Hepatocyte (in vitro differentiated cells): Measurements from ENCODE around the gene LBHD1. TPM values are rescaled to one million over a fixed set of nuclear protein-coding genes. Genes with fewer than 3 reads are reported as not detected.
A peak's percentile ranks its signal among the peaks of the same experiment; 100 is the strongest.
"Not testable (repeated sequence)": the region's sequence is repeated elsewhere in the genome, so short reads cannot be mapped to it uniquely, and the experiment has no call there.

ENCODE experiments used
- DNase-seq: peaks from one replicate; pipeline ENCODE4 v3.0.0-alpha.2; 2016; ENCODE audit warnings: low spot score
- H2AFZ ChIP-seq: fragments of 200-600 bp; sonication (generic); 2 replicates; pipeline ENCODE4 v1.6.0; 2016; ENCODE audit warnings: antibody characterized with exemption, mild to moderate bottlenecking
- H3K27ac ChIP-seq: fragments of 200-600 bp; sonication (generic); 2 replicates; pipeline ENCODE4 v1.5.1; 2016; ENCODE audit warnings: mild to moderate bottlenecking
- H3K27me3 ChIP-seq: fragments of 200-600 bp; sonication (generic); 2 replicates; pipeline ENCODE4 v1.6.1; 2016
- H3K36me3 ChIP-seq: fragments of 200-600 bp; sonication (generic); replicated peaks from 2 replicates; pipeline ENCODE4 v1.5.1; 2016; ENCODE audit warnings: low read depth; ENCODE audit not compliant: insufficient read depth
- H3K4me1 ChIP-seq: fragments of 200-600 bp; sonication (generic); 2 replicates; pipeline ENCODE4 v1.5.1; 2016; ENCODE audit warnings: mild to moderate bottlenecking, moderate library complexity; ENCODE audit not compliant: insufficient read depth
- H3K4me2 ChIP-seq: fragments of 200-600 bp; sonication (generic); 2 replicates; pipeline ENCODE4 v1.6.0; 2016
- H3K4me3 ChIP-seq: fragments of 200-600 bp; sonication (generic); 2 replicates; pipeline ENCODE4 v1.5.1; 2016; ENCODE audit warnings: mild to moderate bottlenecking
- H3K79me2 ChIP-seq: fragments of 200-600 bp; sonication (generic); 2 replicates; pipeline ENCODE4 v1.6.0; 2017; ENCODE audit warnings: mild to moderate bottlenecking
- H3K9me2 ChIP-seq: fragments of 200-600 bp; sonication (generic); replicated peaks from 2 replicates; pipeline ENCODE4 v1.6.0; 2017; ENCODE audit warnings: mild to moderate bottlenecking; ENCODE audit not compliant: insufficient read depth
- H3K9me3 ChIP-seq: fragments of 200-600 bp; sonication (generic); 2 replicates; pipeline ENCODE4 v1.5.1; 2016; ENCODE audit warnings: low read depth, mild to moderate bottlenecking
- H4K20me1 ChIP-seq: fragments of 200-600 bp; sonication (generic); 2 replicates; pipeline ENCODE4 v1.6.0; 2016; ENCODE audit warnings: mild to moderate bottlenecking; ENCODE audit not compliant: insufficient read depth, poor library complexity, severe bottlenecking
- CTCF ChIP-seq: fragments of 200-600 bp; sonication (generic); IDR thresholded peaks from 2 replicates; pipeline ENCODE4 v1.5.1; 2016; ENCODE audit warnings: antibody characterized with exemption, mild to moderate bottlenecking; ENCODE audit not compliant: poor library complexity
- EZH2 ChIP-seq: fragments of 200-600 bp; sonication (generic); IDR thresholded peaks from 2 replicates; pipeline ENCODE4 v1.6.1; 2016; ENCODE audit warnings: antibody characterized with exemption, mild to moderate bottlenecking, borderline replicate concordance
- EZH2phosphoT487 ChIP-seq: fragments of 200-600 bp; sonication (generic); IDR thresholded peaks from one replicate; pipeline ENCODE4 v1.6.1; 2018; ENCODE audit warnings: antibody characterized with exemption, mild to moderate bottlenecking, low read depth, moderate library complexity; ENCODE audit not compliant: unreplicated experiment, severe bottlenecking
- WGBS: methylation state at CpG from one replicate; pipeline ENCODE4 v1.1.6; 2016; ENCODE audit warnings: low lambda C conversion rate; ENCODE audit errors: missing lambda C conversion rate; 5-methylcytosine and 5-hydroxymethylcytosine counted together
- polyA plus RNA-seq: library from polyadenylated mRNA; unstranded; fragments of >200 nt; fragmentation: Nextera tagmentation; extraction: Ambion mirVana; gene quantifications from 2 replicates; pipeline ENCODE4 v1.2.1, GENCODE V29; 2016
- total RNA-seq: library from RNA; depleted of rRNA; stranded (reverse); fragments of >200 nt; gene quantifications from 2 replicates; pipeline ENCODE4 v1.2.3, GENCODE V29; 2014

Gene LBHD1
- total and polyA plus RNA-seq, 2 experiments from 2014 or later = 6.5 to 11.2 TPM

DNA sequence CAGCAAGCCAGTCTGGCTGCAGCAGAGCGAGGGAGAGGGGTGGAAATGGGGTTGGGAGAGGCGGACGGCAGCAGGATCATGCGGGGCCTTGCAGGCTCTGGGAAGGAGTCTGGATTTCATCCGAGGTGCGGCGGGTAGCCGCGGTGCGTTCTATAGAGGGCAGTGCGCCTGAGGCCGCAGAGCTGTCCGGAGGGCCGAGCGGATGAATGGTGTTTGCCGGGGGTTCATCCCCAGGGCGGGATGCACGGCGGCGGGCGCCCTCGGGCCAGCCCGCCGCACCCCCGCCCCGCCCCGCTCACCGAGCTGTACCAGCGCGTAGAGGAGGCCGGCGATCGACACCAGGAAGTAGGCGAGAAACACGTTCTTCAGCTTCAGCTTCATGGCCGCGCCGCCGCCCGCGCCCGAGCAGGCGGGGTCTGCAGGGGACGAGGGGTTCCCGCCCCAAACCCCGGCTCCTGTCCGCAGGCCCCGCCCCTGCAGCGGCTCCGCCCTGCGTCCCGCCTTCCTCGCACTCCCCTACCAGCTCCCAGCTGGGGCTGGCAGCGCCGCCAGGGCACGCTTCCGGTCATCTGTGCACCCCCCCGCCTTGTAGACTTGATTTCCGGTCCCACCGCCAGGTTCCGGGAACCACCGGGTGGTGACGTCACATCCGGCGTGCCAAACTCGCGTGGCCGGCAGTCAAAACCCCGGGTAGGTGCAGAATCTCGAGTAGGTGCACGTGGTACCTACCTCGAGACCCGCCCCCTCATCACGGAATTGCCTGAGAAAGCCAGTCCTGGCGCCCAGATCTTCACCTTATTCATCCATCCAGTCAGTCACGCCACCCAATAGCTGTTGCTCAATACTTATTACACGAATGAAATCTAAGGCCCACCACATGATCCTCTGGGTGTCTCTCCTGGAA, 50.2 kb downstream of the LBHD1 start, which contains the start of gene B3GAT3:
Gene B3GAT3 (minus strand): TSS at position 420 of the 904 bp plus-strand sequence. CDS start 39 bp downstream, at position 381.
- H3K4me1 ChIP-seq = peaks cover 11% of the 10 kb centered on the region
- H3K27me3 ChIP-seq = no peaks in the 10 kb centered on the region
- H3K4me2 ChIP-seq = peak within 1 kb of the TSS; percentile 83
- peak within 1 kb of the TSS; percentile 50 for H3K4me3 ChIP-seq
- no peak for TF ChIP-seq EZH2
- no peak for TF ChIP-seq CTCF
- TF ChIP-seq EZH2phosphoT487 = no peak
- H3K9me3 ChIP-seq = no peaks in the 10 kb centered on the region
- H3K9me2 ChIP-seq = no peaks in the 10 kb centered on the region
- H3K36me3 ChIP-seq = no peaks in the 10 kb centered on the region
- no peaks in the 10 kb centered on the region for H4K20me1 ChIP-seq
- H3K79me2 ChIP-seq = peaks cover 29% of the 10 kb centered on the region
- H3K27ac ChIP-seq = peak within 1 kb of the TSS; percentile 92
- DNase-seq = peak; percentile 99
- peak within 1 kb of the TSS; percentile 46 for H2AFZ ChIP-seq
- 5% methylated on average over 55 of the region's 77 CpGs for WGBS

DNA sequence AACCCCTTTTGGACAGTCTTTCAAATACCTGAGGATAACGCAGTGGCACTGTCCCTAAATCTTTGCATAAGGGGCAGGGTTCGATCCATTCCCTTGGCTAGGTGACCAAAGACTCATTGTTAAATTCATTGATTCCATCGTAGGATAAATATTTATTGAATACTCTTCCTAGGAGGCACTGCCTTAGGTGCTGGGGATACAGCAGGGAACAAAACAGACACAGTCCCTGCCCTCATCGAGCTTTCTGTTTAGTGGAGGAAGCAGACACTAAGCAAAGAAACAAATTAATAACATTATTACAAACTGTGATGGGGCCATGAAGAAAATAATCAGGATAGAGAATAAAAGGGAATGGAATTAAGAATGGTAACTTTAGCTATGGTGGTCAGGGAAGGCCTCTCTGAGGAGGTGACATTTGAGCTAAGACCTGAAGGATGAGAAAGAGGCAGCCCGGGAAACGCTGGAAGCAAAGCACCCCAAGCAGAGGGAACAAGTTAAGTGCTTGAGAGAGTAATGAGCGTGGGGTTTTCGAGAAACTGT, 51.0 kb downstream of the LBHD1 start:
- DNase-seq = no peak
- H3K4me2 ChIP-seq = peak overlapping the region; percentile 83
- 42% methylated on average over 8 of the region's 8 CpGs for WGBS

DNA sequence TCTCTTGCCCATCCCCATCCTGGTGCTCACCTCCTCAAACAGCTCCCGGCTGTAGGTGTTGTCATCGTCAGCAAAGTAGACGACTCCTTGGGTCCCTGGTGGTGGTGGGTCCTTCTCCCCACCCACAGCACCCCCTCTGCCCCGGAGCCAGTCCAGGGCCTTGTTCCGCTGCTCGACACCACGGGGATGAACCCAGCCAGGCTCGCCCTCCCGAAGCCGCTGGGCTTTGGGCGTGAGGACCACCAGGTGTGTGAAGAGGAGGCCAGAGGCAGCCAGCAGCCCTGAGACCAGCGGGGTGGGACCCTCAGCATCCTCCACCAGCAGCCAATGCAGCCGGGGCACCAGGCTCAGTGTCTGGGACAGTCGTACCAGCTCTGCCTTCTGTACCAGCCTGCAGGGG, 55.1 kb downstream of the LBHD1 start:
- not testable (repeated sequence) for H4K20me1 ChIP-seq, H3K4me3 ChIP-seq, DNase-seq, H2AFZ ChIP-seq, H3K9me2 ChIP-seq, H3K27me3 ChIP-seq, H3K36me3 ChIP-seq, H3K27ac ChIP-seq, H3K4me2 ChIP-seq, H3K9me3 ChIP-seq
- WGBS = 99% methylated on average over 12 of the region's 14 CpGs
- Histone ChIP-seq H3K79me2 (peaks cover 29% of the 10 kb centered on the region), H3K4me1 (peaks cover 14% of the 10 kb centered on the region)

More for the DNA sequence above, 51.0 kb downstream of the LBHD1 start:
- peaks cover 29% of the 10 kb centered on the region for H3K79me2 ChIP-seq
- peak overlapping the region; percentile 92 for H3K27ac ChIP-seq
- H4K20me1 ChIP-seq = no peaks in the 10 kb centered on the region
- no peaks in the 10 kb centered on the region for H3K27me3 ChIP-seq
- H3K9me2 ChIP-seq = no peaks in the 10 kb centered on the region
- TF ChIP-seq EZH2phosphoT487 (no peak), EZH2 (no peak), CTCF (no peak)
- H3K4me1 ChIP-seq = peaks cover 11% of the 10 kb centered on the region
- no peaks in the 10 kb centered on the region for H3K9me3 ChIP-seq
- H3K4me3 ChIP-seq = peak overlapping the region; percentile 50
- H3K36me3 ChIP-seq = no peaks in the 10 kb centered on the region
- H2AFZ ChIP-seq = peak overlapping the region; percentile 46

DNA sequence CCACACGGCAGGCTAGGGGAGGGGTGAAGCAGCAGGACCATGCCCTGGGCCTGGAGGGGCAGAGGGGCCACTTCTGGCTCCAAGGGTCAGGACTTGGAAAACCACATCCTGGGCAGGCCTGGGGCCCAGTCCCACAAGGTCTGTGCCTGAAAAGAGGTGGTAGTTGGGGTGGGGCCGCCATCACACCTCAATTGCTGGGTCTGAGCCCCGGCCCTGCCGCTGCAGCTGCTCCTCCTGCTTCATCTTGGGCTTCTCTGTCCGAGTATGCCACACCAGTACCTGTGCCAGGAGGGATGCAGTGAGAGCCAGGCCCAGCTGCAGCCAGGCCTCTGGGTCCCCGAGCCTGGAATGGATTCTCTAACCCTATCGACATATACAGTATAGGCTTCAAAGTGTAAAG, 56.5 kb downstream of the LBHD1 start:
- DNase-seq = no peak
- Histone ChIP-seq H3K9me2 (no peaks in the 10 kb centered on the region), H3K36me3 (no peaks in the 10 kb centered on the region), H3K9me3 (no peaks in the 10 kb centered on the region), H3K79me2 (peaks cover 28% of the 10 kb centered on the region), H3K4me3 (no peak overlapping the region), H2AFZ (no peak overlapping the region), H3K4me1 (peaks cover 19% of the 10 kb centered on the region), H3K27ac (no peak overlapping the region), H3K4me2 (no peak overlapping the region), H4K20me1 (no peaks in the 10 kb centered on the region), H3K27me3 (no peaks in the 10 kb centered on the region)
- TF ChIP-seq EZH2 (no peak), EZH2phosphoT487 (no peak), CTCF (no peak)
- WGBS = 97% methylated on average over 7 of the region's 7 CpGs
